Measurements from ENCODE around the gene HIRA. TPM values are rescaled to one million over a fixed set of nuclear protein-coding genes. Genes with fewer than 3 reads are reported as not detected.

Gene HIRA
- total RNA-seq, 1 experiment from 2014 or later: 51.0 TPM

- TF ChIP-seq ZNF121 (CRISPR knock-in tag; IDR thresholded peaks at IDR 0.05): peak; percentile 79
- TF ChIP-seq ZSCAN18 (CRISPR knock-in tag; IDR thresholded peaks at IDR 0.05): no peak
- ChIA-PET CTCF (interaction anchor here (0.7 kb wide), 1 partner anchor 181 kb away, joined by 4 read pairs; no protein-coding TSS in a partner anchor), POLR2A (no interaction called here)
- DNase-seq (ENCODE audit: low spot score): no peak
- H3K36me3 Mint-ChIP-seq: peaks cover 41% of the 10 kb centered on the region
- no peaks in the 10 kb centered on the region for H3K9me3 Mint-ChIP-seq
- no peak overlapping the region for H3K27ac Mint-ChIP-seq
- no peak for ATAC-seq
- peaks cover 8% of the 10 kb centered on the region for H3K27me3 Mint-ChIP-seq (ENCODE audit: low read depth)
- H3K4me3 Mint-ChIP-seq: no peak overlapping the region
- peaks cover 16% of the 10 kb centered on the region for H3K4me1 Mint-ChIP-seq
Measured at GRCh38 chr22:19450363-19451175, 19.0 kb upstream of the HIRA start.

DNA sequence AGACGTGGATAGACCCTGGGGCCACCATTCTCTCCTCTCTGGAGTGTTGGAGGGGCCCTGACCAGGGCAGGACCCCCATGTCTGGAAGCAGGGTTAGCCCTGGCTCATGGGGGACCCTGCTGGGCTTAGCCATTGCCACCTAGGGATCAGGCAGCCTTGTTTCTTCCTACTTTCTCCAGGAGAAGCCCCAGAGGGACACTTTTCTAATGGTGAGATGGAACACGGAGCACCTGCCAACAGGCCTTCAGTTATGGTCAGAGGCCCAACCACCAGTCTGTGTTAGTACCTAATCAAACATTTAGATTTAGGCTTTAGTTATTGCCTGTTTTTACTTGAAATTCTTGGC is 17.9 kb upstream of the HIRA start:
- Mint-ChIP-seq H3K27me3 (ENCODE audit: low read depth) (peaks cover 8% of the 10 kb centered on the region), H3K4me1 (peaks cover 16% of the 10 kb centered on the region), H3K9me3 (no peaks in the 10 kb centered on the region), H3K36me3 (peaks cover 34% of the 10 kb centered on the region), H3K4me3 (no peak overlapping the region), H3K27ac (no peak overlapping the region)
- POLR2A ChIA-PET: no interaction called here
- TF ChIP-seq, protein P1, sequence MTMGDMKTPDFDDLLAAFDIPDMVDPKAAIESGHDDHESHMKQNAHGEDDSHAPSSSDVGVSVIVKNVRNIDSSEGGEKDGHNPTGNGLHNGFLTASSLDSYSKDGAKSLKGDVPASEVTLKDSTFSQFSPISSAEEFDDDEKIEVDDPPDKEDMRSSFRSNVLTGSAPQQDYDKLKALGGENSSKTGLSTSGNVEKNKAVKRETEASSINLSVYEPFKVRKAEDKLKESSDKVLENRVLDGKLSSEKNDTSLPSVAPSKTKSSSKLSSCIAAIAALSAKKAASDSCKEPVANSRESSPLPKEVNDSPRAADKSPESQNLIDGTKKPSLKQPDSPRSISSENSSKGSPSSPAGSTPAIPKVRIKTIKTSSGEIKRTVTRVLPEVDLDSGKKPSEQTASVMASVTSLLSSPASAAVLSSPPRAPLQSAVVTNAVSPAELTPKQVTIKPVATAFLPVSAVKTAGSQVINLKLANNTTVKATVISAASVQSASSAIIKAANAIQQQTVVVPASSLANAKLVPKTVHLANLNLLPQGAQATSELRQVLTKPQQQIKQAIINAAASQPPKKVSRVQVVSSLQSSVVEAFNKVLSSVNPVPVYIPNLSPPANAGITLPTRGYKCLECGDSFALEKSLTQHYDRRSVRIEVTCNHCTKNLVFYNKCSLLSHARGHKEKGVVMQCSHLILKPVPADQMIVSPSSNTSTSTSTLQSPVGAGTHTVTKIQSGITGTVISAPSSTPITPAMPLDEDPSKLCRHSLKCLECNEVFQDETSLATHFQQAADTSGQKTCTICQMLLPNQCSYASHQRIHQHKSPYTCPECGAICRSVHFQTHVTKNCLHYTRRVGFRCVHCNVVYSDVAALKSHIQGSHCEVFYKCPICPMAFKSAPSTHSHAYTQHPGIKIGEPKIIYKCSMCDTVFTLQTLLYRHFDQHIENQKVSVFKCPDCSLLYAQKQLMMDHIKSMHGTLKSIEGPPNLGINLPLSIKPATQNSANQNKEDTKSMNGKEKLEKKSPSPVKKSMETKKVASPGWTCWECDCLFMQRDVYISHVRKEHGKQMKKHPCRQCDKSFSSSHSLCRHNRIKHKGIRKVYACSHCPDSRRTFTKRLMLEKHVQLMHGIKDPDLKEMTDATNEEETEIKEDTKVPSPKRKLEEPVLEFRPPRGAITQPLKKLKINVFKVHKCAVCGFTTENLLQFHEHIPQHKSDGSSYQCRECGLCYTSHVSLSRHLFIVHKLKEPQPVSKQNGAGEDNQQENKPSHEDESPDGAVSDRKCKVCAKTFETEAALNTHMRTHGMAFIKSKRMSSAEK (CRISPR knock-in tag; IDR thresholded peaks at IDR 0.05; ENCODE audit: borderline replicate concordance): no peak
- no peak for TF ChIP-seq ELF4 (CRISPR knock-in tag; IDR thresholded peaks at IDR 0.05; ENCODE audit: low read depth)
- TF ChIP-seq ZMAT4 (CRISPR knock-in tag; IDR thresholded peaks at IDR 0.05): no peak
- no peak for TF ChIP-seq SOX15 (CRISPR knock-in tag; IDR thresholded peaks at IDR 0.05)
- no peak for TF ChIP-seq ZNF416 (CRISPR knock-in tag; IDR thresholded peaks at IDR 0.05)
- TF ChIP-seq, protein P2, sequence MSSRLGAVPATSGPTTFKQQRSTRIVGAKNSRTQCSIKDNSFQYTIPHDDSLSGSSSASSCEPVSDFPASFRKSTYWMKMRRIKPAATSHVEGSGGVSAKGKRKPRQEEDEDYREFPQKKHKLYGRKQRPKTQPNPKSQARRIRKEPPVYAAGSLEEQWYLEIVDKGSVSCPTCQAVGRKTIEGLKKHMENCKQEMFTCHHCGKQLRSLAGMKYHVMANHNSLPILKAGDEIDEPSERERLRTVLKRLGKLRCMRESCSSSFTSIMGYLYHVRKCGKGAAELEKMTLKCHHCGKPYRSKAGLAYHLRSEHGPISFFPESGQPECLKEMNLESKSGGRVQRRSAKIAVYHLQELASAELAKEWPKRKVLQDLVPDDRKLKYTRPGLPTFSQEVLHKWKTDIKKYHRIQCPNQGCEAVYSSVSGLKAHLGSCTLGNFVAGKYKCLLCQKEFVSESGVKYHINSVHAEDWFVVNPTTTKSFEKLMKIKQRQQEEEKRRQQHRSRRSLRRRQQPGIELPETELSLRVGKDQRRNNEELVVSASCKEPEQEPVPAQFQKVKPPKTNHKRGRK (CRISPR knock-in tag; IDR thresholded peaks at IDR 0.05; ENCODE audit: borderline replicate concordance): no peak
- TF ChIP-seq NR2C2 (CRISPR knock-in tag; IDR thresholded peaks at IDR 0.05): no peak
- TF ChIP-seq, protein P3, sequence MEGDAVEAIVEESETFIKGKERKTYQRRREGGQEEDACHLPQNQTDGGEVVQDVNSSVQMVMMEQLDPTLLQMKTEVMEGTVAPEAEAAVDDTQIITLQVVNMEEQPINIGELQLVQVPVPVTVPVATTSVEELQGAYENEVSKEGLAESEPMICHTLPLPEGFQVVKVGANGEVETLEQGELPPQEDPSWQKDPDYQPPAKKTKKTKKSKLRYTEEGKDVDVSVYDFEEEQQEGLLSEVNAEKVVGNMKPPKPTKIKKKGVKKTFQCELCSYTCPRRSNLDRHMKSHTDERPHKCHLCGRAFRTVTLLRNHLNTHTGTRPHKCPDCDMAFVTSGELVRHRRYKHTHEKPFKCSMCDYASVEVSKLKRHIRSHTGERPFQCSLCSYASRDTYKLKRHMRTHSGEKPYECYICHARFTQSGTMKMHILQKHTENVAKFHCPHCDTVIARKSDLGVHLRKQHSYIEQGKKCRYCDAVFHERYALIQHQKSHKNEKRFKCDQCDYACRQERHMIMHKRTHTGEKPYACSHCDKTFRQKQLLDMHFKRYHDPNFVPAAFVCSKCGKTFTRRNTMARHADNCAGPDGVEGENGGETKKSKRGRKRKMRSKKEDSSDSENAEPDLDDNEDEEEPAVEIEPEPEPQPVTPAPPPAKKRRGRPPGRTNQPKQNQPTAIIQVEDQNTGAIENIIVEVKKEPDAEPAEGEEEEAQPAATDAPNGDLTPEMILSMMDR (IDR thresholded peaks at IDR 0.05): no peak
- TF ChIP-seq FOXP1 (CRISPR knock-in tag; IDR thresholded peaks at IDR 0.05; ENCODE audit: borderline replicate concordance): no peak
- no peak for TF ChIP-seq NR1H2 (CRISPR knock-in tag; IDR thresholded peaks at IDR 0.05)
- no peak for TF ChIP-seq TP53 (CRISPR knock-in tag; IDR thresholded peaks at IDR 0.05)
- CTCF ChIA-PET: no interaction called here
- ATAC-seq (no peak), DNase-seq (ENCODE audit: low spot score) (no peak)
